Panc1 (cell line): ENCODE results near the gene NEIL3.

ENCODE experiments used
- POLR2AphosphoS5 ChIP-seq: IDR thresholded peaks from 2 replicates; pipeline ENCODE4 v1.6.1; 2012; ENCODE audit warnings: mild to moderate bottlenecking, low read depth, low read length, moderate library complexity
- REST ChIP-seq, 2 experiments: IDR thresholded peaks; 2 replicates each; pipeline ENCODE4 v1.6.1; 2011 to 2012; ENCODE audit warnings: low read depth in 2 of 2, control low read depth in 1 of 2, low read length in 1 of 2, mild to moderate bottlenecking in 1 of 2, moderate library complexity in 1 of 2; ENCODE audit not compliant: insufficient read depth in 1 of 2

GRCh38 chr4:177320721-177321120 is 11.0 kb downstream of the NEIL3 start:
- TF ChIP-seq REST (IDR thresholded peaks at IDR 0.05; ENCODE audit: insufficient read depth in 1 of 2, low read depth in 2 of 2, low read length in 1 of 2) (no peak), POLR2AphosphoS5 (no peak)
